ENCODE measurements around the gene DDR1. TPM values are rescaled to one million over a fixed set of nuclear protein-coding genes. Genes with fewer than 3 reads are reported as not detected.
"Not testable (repeated sequence)": the region's sequence is repeated elsewhere in the genome, so short reads cannot be mapped to it uniquely, and the experiment has no call there.

DDR1 gene
- total RNA-seq, 1 experiment from 2014 or later: 115 TPM

GRCh38 chr6:30870546-30870945 lies 13.8 kb upstream of the DDR1 start:
- Mint-ChIP-seq H3K27me3 (ENCODE audit: insufficient read depth, unreplicated experiment) (no peaks in the 10 kb centered on the region), H3K27ac (ENCODE audit: unreplicated experiment) (no peak overlapping the region), H3K4me3 (ENCODE audit: unreplicated experiment) (no peak overlapping the region), H3K36me3 (ENCODE audit: insufficient read depth, unreplicated experiment) (peaks cover 5% of the 10 kb centered on the region), H3K4me1 (ENCODE audit: low read depth, unreplicated experiment) (no peaks in the 10 kb centered on the region), H3K9me3 (ENCODE audit: unreplicated experiment) (peaks cover 47% of the 10 kb centered on the region)
- peaks cover 36% of the 10 kb centered on the region for H3K9me3 ChIP-seq
- H3K4me3 ChIP-seq (ENCODE audit: low read depth, low read length): no peak overlapping the region
- DNase-seq: no peak
- no peaks in the 10 kb centered on the region for H3K4me1 ChIP-seq
- intact Hi-C loops (cut with micrococcal nuclease; ENCODE audit: unreplicated experiment): no loop called here
- BruUV-seq (replicated peaks): no TSS peak
- TF ChIP-seq CTCF (IDR thresholded peaks at IDR 0.05; ENCODE audit: insufficient read depth in 1 of 2, low read depth in 1 of 2, low read length in 1 of 2, severe bottlenecking in 1 of 2, unreplicated experiment in 1 of 2): no peak
- CTCF ChIA-PET: no interaction called here
- H3K27me3 ChIP-seq (replicated peaks; ENCODE audit: control insufficient read depth, insufficient read depth, low read length): no peaks in the 10 kb centered on the region
- no peaks in the 10 kb centered on the region for H3K36me3 ChIP-seq (ENCODE audit: control insufficient read depth, insufficient read depth, low read length)
- POLR2A ChIA-PET: no interaction called here

DNA sequence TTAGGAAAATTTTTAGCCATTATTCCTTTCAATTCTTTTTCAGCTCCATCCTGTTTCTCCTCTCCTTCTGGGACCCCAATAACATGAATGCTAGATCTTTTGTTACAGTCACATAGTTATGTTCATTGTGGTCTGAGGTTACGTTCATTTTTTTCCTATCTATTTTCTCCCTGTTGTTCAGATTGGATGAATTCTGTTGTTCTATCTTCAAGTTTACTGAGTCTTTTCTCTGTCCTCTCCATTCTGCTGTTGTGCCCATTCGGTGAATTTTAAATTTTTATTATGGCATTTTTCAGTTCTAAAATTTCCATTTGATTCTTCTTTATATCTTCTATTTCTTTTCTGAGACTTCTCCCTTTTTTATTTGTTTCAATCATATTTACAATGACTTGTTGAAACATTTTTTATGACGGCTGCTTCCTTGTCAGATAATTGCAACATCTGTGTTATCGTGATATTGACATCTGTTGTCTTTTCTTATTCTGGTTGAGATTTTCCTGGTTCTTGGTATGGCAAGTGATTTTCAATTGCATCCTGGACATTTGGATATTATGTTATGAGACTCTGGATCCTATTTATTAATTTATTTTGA lies 12.6 kb upstream of the DDR1 start:
- Mint-ChIP-seq H3K36me3 (ENCODE audit: insufficient read depth, unreplicated experiment) (peaks cover 5% of the 10 kb centered on the region), H3K4me3 (ENCODE audit: unreplicated experiment) (no peak overlapping the region), H3K27me3 (ENCODE audit: insufficient read depth, unreplicated experiment) (no peaks in the 10 kb centered on the region), H3K27ac (ENCODE audit: unreplicated experiment) (no peak overlapping the region), H3K4me1 (ENCODE audit: low read depth, unreplicated experiment) (no peaks in the 10 kb centered on the region), H3K9me3 (ENCODE audit: unreplicated experiment) (peaks cover 47% of the 10 kb centered on the region)
- no peak for TF ChIP-seq CTCF (IDR thresholded peaks at IDR 0.05; ENCODE audit: insufficient read depth in 1 of 2, low read depth in 1 of 2, low read length in 1 of 2, severe bottlenecking in 1 of 2, unreplicated experiment in 1 of 2)
- ChIA-PET POLR2A (no interaction called here), CTCF (no interaction called here)
- Histone ChIP-seq H3K9me3 (peaks cover 36% of the 10 kb centered on the region), H3K27me3 (replicated peaks; ENCODE audit: control insufficient read depth, insufficient read depth, low read length) (no peaks in the 10 kb centered on the region), H3K36me3 (ENCODE audit: control insufficient read depth, insufficient read depth, low read length) (no peaks in the 10 kb centered on the region), H3K4me1 (no peaks in the 10 kb centered on the region), H3K4me3 (ENCODE audit: low read depth, low read length) (no peak overlapping the region)
- intact Hi-C loops (cut with micrococcal nuclease; ENCODE audit: unreplicated experiment): no loop called here
- DNase-seq: no peak
- BruUV-seq (replicated peaks): no TSS peak

GRCh38 chr6:30873137-30873640 lies 11.1 kb upstream of the DDR1 start:
- no peak overlapping the region for H3K4me3 Mint-ChIP-seq (ENCODE audit: unreplicated experiment)
- ChIA-PET POLR2A (no interaction called here), CTCF (no interaction called here)
- H3K4me1 Mint-ChIP-seq (ENCODE audit: low read depth, unreplicated experiment): no peaks in the 10 kb centered on the region
- no peak overlapping the region for H3K27ac Mint-ChIP-seq (ENCODE audit: unreplicated experiment)
- intact Hi-C loops (cut with micrococcal nuclease; ENCODE audit: unreplicated experiment): no loop called here
- Histone ChIP-seq H3K4me3 (ENCODE audit: low read depth, low read length) (no peak overlapping the region), H3K36me3 (ENCODE audit: control insufficient read depth, insufficient read depth, low read length) (no peaks in the 10 kb centered on the region), H3K4me1 (no peaks in the 10 kb centered on the region; the same call in 1 of the 2 replicates), H3K27me3 (replicated peaks; ENCODE audit: control insufficient read depth, insufficient read depth, low read length) (no peaks in the 10 kb centered on the region), H3K9me3 (peaks cover 36% of the 10 kb centered on the region)
- peaks cover 47% of the 10 kb centered on the region for H3K9me3 Mint-ChIP-seq (ENCODE audit: unreplicated experiment)
- DNase-seq: no peak
- no peaks in the 10 kb centered on the region for H3K27me3 Mint-ChIP-seq (ENCODE audit: insufficient read depth, unreplicated experiment)
- BruUV-seq (replicated peaks): no TSS peak
- TF ChIP-seq CTCF (IDR thresholded peaks at IDR 0.05; ENCODE audit: insufficient read depth in 1 of 2, low read depth in 1 of 2, low read length in 1 of 2, severe bottlenecking in 1 of 2, unreplicated experiment in 1 of 2): no peak
- peaks cover 5% of the 10 kb centered on the region for H3K36me3 Mint-ChIP-seq (ENCODE audit: insufficient read depth, unreplicated experiment)

- BruUV-seq (replicated peaks); H3K4me1 Mint-ChIP-seq (ENCODE audit: low read depth, unreplicated experiment); CTCF ChIA-PET; H3K27ac Mint-ChIP-seq (ENCODE audit: unreplicated experiment); DNase-seq; H3K4me3 Mint-ChIP-seq (ENCODE audit: unreplicated experiment); POLR2A ChIA-PET; H3K4me3 ChIP-seq (ENCODE audit: low read depth, low read length); intact Hi-C loops (cut with micrococcal nuclease; ENCODE audit: unreplicated experiment); H3K36me3 Mint-ChIP-seq (ENCODE audit: insufficient read depth, unreplicated experiment); H3K4me1 ChIP-seq; H3K27me3 Mint-ChIP-seq (ENCODE audit: insufficient read depth, unreplicated experiment); H3K36me3 ChIP-seq (ENCODE audit: control insufficient read depth, insufficient read depth, low read length); H3K27me3 ChIP-seq (replicated peaks; ENCODE audit: control insufficient read depth, insufficient read depth, low read length): not testable (repeated sequence)
- H3K9me3 ChIP-seq: peaks cover 31% of the 10 kb centered on the region
- peaks cover 43% of the 10 kb centered on the region for H3K9me3 Mint-ChIP-seq (ENCODE audit: unreplicated experiment)
These were observed 10.5 kb upstream of the DDR1 start for GRCh38 chr6:30873795-30874194.

All from Caco-2 (cell line).